HG03039 (cell line): ENCODE data around the gene MED13L.
"Not testable (repeated sequence)": the region's sequence is repeated elsewhere in the genome, so short reads cannot be mapped to it uniquely, and the experiment has no call there.

Source experiments
- ATAC-seq: cut with Tn5 transposase; IDR thresholded peaks from one replicate; pipeline ENCODE4 v1.9.1; 2021; ENCODE audit warnings: mild to moderate bottlenecking, moderate library complexity; ENCODE audit not compliant: unreplicated experiment

MED13L gene

DNA sequence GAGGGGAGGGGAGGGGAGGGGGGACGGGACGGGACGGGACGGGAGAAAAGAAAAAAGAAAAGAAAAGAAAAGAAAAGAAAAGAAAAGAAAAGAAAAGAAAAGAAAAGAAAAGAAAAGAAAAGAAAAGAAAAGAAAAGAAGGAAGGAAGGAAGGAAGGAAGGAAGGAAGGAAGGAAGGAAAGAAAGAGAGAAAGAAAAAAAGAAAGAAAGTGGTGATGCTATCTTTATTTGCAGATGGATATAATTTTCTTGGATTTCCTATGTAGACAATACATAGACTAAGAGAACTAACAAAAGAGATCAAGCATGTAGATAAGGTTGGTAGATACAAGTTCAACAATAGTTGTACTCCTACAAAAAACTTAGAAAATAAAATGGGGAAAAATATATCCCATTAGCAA, 245.9 kb downstream of the MED13L start:
- not testable (repeated sequence) for ATAC-seq

DNA sequence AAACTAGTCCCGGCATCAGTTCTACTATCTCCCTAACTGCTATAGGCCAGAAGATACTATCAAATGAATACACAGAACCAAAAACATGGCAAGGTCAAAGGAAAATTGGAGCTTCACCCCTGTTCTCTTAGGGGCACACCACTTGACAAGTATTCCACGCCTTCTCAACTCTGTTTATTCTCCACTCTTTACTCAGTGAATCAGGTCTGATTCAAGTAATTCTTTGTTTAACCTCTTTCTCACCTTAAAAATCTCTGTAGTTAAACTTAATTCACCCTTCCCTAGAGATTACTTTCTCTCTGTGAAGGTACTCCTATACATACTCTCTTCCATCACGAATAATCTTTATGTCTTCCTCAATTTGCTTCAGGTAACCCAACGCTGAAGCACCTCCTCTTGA, 248.9 kb downstream of the MED13L start:
- ATAC-seq = no peak

DNA sequence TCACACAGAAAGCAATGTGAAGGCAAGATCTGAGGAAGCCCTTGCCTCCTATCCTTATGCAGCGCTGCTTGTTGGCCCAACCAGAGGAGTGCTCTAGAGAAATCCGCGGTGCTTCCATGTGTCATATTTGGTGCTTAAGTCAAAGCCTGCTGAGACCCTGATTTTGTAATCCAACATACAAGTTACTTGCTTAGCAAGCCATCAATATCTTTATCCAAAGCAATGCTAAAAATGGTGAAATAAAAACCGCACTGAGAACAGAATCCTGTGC, 250.0 kb downstream of the MED13L start:
- ATAC-seq = no peak

DNA sequence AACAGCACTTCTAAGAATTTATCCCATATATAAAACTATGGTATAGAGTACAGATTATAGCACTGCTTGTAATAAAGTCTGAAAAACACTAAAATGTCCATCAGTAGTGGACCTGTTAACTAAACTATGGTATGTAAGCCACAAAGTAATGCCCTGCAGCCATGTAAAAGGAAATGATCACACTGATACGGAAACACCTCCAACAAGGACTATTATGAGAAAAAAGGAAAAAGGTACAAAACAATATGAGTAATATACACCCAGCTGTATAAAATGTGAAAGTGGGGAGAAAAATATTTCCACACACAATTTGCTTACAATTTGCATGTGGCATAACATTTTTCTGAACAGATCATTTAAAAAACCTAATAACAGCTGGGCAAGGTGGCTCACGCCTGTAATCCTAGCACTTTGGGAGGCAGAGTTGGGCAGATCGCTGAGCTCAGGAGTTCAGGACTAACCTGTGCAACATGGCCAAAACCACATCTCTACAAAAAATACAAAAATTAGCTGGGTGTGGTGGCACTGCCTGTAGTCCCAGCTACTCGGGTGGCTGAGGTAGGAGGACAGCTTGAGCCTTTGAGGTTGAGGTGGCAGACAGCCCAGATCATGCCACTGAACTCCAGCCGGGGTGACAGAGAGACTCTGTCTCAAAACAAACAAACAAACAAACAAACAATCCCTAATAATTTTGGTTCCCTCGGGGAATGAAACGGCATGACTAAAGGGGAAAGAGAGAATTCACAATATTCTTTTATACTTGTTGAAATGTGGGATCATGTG, 250.5 kb downstream of the MED13L start:
- ATAC-seq = no peak

DNA sequence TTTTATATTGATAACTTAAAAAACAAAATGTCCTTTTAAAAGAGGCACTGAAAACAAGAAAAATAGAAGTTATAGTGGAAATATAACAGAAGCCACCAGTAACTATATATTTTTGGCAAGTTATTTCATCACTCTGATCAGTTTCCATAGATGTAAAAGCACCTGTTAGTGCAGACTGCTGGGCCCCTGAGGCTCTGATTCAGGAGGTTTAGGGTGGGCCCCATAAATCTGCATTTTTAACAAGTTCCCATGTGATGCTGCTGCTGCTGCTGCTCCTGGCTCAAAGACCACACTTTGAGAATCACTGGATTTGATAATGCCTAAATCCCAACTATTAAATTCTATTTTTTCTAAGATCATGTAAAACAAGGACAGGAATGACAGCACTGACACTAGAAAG, 251.1 kb downstream of the MED13L start:
- no peak for ATAC-seq

DNA sequence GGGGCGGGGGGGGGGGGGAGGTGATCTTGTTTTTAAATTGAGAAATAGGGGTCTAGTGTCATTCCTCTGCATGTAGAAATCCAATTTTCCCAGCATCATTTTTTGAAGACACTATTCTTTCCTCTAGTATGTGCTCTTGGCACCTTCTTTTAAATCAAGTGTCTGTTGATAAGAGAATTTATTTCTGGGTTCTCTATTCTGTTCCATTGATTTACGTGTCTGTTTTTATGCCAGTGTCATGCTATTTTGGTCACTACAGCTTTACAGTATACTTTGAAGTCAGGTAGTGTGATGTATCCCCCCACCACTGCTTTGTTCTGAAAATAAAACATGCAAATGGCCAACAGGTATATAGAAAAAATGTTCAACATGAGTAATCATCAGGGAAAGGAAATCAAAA, 252.7 kb downstream of the MED13L start:
- no peak for ATAC-seq

DNA sequence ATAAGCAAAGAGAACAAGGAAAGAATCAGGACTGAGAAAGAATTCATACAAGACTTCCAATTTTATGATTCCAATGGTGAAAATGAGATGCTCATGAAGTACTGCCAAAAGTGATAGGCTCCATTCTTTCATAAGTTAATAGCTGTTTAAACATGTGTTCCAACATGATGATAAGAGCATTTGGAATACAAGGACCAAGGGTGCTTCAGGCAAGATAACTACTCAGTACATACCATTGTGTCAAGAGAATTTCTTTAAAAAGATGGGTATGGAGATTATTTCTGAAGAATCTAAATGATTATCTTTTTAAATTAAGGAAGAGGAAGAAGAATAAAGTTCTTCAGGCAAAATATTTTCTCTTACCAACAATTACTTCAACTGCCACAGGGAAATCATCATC, 258.1 kb downstream of the MED13L start:
- no peak for ATAC-seq

DNA sequence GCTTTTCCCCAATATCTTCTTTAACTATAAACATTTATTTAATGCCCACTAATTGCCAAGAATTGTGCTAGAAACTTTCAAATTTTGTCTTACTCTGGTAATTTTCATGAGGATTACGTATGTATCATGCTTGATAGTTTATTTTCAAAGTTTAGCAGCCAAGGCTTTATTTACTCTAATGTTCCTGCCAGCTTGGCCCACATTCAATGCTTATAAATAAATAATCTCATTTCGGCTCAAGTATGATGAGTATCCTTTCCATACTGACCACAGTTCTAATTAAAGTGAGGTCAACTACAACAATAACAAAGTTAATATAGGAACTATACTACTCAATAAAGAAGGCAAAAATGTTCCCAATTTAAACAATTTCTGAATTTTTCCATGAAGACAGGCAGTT, 259.2 kb downstream of the MED13L start:
- ATAC-seq = no peak

DNA sequence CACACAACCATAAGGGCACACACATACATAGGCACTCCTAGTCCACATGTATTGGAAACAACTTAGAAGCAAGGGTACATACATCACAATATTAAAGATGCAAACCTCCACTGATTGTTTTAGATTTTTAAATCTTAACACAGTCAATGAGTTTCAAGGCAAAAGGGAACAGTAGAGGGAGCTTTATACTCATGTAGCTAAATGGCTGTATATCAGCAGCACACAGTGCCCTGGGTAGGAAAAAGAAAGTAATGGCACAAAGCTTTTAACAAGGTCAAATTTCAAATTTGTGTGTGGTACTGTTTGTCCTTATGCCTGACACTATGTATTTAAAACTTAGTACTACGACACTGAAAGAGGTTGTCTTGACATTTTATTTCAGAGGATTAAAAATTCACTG, 262.0 kb downstream of the MED13L start:
- no peak for ATAC-seq

DNA sequence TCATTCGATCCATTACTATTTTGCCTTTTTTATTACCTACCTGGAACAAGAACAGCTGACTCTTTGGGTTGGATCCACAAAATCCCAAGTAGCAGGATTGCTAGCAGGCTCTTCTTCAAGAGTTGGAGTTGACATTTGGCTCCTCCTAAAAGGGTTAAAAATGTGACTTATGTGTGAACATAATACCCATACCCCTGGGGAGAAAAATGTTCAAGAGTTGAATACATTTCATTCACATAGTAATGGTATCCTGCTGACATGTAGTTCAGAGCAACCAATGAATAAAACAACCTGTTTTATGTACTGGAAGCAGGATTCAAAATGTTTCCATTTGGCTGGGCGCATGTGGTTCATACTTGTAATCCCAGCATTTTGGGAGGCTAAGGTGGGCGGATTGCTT, 264.7 kb downstream of the MED13L start:
- no peak for ATAC-seq

DNA sequence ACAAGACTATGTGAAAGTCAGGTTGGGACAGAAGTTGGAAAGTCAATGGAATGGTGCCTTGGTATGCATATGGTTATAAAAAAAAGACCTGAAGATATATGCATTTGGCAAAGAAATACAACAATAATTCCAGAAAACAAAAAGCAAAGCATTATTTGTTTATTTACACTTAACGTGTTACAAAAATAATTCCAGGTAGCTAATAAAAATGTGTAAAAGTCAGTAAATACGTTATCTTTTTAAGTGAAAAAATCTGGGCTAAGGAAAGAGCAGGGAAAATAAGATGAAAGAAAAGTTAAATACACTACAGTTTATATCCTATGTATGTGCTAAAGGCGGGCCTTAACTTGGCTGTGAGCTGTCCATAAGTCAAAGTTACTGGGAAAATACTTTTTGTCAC, 266.3 kb downstream of the MED13L start:
- ATAC-seq = no peak

DNA sequence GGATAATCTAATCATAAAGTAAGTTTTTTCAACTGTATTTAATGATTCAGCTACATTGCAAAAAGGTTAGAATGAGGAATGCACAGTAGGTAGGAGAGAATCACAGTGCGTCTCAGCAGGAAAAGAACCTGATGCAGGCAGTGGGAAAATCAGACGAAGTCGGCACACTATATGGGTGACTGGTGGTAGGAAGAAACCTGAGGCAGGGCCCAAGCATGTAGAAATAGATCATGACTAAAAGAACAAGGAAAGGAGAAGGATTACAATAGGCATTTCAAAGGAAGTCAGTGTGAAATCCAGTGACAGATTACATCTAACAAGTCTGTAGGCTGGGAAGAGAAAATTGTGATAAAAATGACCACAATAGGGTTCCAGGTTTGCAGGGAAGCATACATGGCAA, 267.0 kb downstream of the MED13L start:
- ATAC-seq = no peak

DNA sequence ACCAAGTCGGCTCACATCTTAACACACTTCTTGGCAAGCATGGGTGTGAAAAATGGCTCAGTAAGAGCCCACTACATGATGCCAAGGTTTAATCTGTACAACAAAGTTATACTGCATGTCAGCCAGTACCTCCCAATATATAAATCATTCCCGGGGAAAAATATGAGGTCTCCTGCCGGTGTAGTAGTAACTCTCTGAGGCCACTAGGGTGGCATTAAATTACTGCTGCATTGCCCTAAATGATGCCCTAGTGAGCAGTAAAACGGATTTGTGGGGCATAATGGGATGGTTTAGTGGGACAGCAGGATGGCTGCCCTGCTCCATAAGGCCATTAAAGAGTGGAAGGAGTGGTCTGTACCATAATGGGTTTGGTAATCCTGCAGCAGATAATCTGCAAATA, 267.7 kb downstream of the MED13L start:
- ATAC-seq = no peak

DNA sequence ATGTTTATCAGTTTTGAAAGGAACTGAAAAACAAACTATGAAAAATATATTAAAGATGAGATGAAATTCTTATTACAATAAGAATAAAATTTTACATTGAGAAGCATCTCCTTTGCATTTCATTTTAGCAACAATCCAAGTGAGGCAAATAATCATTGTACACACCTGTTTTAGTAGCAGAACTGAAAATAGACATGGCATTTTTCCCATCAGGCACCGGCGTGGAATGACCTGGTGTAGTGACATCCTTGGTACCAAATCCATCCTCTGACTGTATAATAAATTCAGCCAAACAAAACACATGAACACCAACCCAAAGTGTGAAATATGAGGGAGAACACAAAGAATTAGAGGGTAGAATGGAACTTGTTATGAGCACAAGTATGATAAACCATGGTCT, 271.4 kb downstream of the MED13L start:
- ATAC-seq = no peak

DNA sequence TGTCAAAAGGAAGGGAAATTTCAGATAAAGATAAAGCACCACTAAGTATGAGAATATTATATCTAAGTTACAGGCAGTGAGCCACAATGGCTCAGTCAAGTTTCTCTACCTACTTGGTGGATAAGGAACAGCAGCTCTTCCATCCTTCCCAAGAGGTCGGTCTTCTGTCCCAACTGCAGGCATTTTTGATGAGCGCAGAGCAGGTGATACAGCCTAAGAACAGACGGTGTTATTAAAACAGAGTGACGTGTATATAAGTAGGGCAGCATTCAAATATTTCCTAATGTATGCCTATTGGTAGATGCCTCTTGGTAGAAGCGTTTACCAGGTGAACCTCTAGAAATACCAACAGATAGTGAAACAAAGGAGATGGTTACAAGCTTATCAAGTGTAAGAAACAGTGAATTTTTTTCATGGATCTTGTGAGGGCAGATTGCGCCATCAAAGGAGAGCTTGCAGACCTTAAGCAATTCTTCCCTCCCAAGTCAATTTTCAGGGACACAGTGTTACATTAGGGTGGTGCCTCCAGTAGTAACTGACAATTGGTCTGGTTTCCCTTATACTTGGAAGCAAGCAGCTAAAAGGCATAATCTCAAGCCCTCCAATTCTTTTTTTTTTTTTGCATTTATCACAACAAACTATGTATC, 274.5 kb downstream of the MED13L start:
- no peak for ATAC-seq

DNA sequence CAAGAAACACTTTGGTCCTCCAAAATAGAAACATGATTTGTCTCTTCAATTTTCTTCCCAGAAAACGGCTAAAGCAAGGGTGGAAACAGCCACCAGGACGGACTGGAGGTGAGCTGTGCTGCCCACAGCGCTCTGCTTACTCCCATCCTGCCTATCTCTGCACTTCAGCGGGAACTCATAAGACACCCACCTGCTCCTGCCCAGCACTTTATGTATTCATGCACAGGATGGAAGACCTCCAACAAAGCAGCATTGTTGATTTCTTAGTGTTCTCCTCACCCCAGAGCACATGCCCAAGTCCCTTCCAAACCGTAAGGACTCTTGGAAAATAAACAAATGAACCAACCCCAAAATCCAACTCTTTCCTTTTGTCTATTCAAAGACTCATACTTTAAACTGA, 277.2 kb downstream of the MED13L start:
- no peak for ATAC-seq

DNA sequence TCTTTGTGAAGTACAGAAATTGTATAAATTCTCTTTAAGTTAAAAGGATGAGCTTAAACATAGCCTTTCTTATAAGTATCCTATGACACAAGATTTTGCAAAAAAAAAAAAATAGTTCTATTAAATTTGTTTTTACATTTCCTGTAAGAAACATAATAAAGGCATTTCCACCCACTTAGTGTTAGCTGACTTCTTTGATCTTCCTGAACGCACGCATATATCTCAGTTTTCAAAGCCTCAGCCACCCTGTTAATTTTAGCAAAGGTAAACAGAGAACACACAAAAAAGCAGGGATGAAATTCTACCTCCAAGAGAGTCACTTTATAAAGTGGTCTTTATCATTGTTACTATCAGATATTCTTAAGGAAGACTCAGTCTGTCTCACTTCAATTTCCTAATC, 277.9 kb downstream of the MED13L start:
- ATAC-seq = no peak

DNA sequence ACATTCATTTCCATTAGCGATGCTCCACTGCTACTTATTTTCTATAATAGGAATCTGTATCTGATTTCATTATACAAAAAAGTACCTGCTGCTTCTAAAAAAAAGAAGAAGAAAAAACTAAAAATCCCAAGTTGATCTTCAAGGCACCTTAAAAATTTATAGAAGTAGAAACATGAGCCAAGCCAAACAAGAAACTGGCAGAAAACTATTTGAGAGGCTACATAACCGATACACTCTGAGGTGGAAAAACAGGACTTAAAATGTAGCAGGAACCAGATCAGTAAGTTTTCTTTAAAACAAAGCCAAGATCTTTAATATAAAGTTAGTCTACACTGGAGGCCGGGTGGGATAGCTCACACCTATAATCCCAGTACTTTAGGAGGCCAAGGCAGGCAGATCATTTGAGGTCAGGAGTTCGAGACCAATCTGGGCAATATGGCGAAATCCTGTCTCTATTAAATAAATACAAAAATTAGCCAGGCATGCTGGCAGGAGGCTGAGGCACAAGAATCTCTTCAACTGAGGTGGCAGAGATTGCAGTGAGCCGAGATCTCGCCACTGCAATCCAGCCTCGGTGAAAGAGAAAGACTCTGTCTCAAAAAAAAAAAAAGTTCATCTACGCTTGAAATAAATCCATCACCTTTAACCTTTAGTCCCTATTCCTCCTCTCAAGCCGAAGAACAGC, 278.6 kb downstream of the MED13L start:
- no peak for ATAC-seq

DNA sequence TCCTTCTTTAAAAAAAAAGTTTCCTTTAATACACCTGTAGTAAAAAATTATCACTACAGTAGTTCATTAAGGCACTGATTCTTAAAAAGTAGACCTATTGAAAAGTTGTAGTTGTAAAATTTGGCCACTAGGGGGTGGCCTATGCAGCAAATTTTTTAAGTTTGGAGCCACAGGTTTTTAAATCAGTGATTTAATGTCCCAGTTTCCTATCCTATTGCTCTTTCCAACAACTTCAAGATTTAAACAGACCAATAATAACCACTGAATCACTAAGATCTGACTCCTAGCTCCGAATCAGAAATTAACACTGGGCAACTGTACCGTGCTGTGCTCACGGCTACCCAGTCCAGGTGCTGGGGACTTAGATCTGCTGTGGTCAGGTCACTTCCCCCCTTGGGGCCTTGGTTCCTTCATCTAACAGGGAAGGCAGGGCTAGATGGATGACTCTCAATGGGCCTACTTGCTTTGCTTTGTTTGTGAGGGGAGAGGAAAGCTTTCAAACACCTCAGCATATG, 279.3 kb downstream of the MED13L start:
- ATAC-seq = no peak

DNA sequence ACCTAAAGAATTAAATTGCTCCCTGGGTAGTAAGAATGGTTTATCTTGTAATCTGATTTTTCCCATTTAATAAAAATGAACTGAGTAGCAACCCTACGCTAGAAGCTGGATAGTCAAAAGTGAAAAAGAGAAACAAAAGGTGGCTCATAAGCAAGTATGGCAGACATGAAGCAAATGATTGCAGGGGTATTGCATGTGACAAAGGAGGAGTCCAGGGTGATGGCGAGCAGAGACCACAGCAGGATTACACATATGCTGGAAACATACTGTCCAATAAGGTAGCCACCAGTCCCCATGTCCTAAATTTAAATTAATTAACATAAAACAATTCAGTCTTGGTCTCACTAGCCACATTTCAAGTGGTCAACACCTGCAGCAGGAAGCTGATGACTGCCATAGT, 283.8 kb downstream of the MED13L start:
- ATAC-seq = no peak

DNA sequence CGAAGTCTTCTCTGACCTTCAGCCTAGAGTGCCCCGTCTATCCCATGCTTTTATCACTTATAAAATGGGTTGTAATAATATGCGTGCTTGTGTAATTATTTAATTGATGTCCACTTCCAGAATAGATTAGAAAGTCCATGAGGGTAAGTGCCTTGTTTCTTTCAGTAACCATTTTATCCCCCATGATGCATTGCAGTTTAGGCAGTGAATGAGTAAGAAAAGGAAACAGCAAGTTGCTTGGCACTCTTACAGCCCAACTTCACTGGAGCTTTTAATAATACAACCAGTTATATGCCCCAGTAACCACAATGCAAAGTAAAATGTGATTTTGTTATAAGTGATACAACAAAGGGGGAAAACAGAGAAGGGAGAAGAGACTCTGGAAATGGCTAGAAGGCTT, 287.3 kb downstream of the MED13L start:
- ATAC-seq = no peak
